Measurements from ENCODE around the gene LSR.

- TF ChIP-seq POLR2A (IDR thresholded peaks at IDR 0.05) (no peak), CTCF (IDR thresholded peaks at IDR 0.05) (no peak), POLR2AphosphoS5 (IDR thresholded peaks at IDR 0.05) (no peak), EP300 (IDR thresholded peaks at IDR 0.05) (no peak)
These were observed 39.5 kb downstream of the LSR start for GRCh38 chr19:35288331-35288730.

Data from suprapubic skin (tissue), 4 donors.